Upper lobe of left lung (tissue), 4 donors: Measurements from ENCODE around the gene PLSCR4.

Source experiments
- CTCF ChIP-seq, 6 experiments: fragments of 450-650 bp in 4 of 6; fragments of 200-600 bp in 2 of 6; sonication (generic) in 2 of 6; IDR thresholded peaks; one replicate each; pipeline ENCODE4 v1.5.1; 2016 to 2019; ENCODE audit warnings: antibody characterized with exemption in 6 of 6
- POLR2A ChIP-seq, 4 donors: fragments of 450-650 bp; IDR thresholded peaks; one replicate each; pipeline ENCODE4 v1.5.1; 2016 to 2017; ENCODE audit warnings: antibody characterized with exemption in 4 of 4, mild to moderate bottlenecking in 2 of 4

- TF ChIP-seq CTCF (IDR thresholded peaks at IDR 0.05), result no peak
- TF ChIP-seq POLR2A (IDR thresholded peaks at IDR 0.05), result no peak
Observed at GRCh38 chr3:146154995-146155394, 95.9 kb downstream of the PLSCR4 start.
